ENCODE data around the gene CAMK1D.

DNA sequence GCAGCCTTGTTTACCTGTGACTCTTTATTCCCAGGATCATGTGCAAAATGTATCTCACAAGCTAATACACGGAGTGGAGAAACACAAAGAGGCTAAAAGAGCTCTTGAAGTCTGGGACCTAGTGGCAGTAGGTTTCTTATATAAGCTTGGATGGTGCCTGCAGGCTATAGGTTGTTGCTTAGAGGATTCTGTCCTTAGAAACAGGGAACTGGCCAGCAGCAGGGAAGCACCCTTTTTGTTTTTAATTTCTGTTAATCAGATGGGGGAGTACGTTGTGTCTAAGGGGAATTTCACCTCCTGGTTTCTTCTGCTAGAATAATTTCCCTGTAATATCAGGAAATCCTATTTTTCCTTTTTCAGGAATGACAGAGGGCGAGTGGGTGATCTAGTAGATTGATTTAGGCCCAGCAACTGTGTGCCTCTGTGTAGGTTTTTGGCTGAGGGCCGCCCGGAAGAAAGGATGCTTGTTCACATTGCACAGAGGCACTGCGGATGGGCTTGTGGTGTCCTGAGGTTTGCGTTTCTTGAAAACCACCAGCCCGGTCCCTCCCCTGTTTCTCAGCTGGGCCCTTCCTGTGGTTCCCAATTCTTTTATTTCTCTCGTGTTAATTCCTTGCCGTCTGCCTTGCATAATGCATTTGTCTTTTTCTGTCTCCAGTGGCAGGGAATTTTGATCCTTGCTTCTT is 158.0 kb downstream of the CAMK1D start:
- no peak for TF ChIP-seq POLR2A (IDR thresholded peaks at IDR 0.05)
- TF ChIP-seq, protein P1, sequence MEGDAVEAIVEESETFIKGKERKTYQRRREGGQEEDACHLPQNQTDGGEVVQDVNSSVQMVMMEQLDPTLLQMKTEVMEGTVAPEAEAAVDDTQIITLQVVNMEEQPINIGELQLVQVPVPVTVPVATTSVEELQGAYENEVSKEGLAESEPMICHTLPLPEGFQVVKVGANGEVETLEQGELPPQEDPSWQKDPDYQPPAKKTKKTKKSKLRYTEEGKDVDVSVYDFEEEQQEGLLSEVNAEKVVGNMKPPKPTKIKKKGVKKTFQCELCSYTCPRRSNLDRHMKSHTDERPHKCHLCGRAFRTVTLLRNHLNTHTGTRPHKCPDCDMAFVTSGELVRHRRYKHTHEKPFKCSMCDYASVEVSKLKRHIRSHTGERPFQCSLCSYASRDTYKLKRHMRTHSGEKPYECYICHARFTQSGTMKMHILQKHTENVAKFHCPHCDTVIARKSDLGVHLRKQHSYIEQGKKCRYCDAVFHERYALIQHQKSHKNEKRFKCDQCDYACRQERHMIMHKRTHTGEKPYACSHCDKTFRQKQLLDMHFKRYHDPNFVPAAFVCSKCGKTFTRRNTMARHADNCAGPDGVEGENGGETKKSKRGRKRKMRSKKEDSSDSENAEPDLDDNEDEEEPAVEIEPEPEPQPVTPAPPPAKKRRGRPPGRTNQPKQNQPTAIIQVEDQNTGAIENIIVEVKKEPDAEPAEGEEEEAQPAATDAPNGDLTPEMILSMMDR (IDR thresholded peaks at IDR 0.05 in 4 of 5, conservative IDR thresholded peaks at IDR 0.05 in 1 of 5) = no peak

Measured in gastrocnemius medialis (tissue), 4 donors.